A549 (cell line): ENCODE data around the gene KCNMA1. TPM values are rescaled to one million over a fixed set of nuclear protein-coding genes. Genes with fewer than 3 reads are reported as not detected.

ENCODE experiments used
- ATAC-seq, 2 experiments: fragments of 200-7000 bp in 1 of 2; fragments of >200 bp in 1 of 2; cut with Nextera tagmentation in 1 of 2; cut with Tn5 transposase in 1 of 2; 3 replicates each; pipeline versions ENCODE4 v1.8.0 to v1.9.1; 2018 to 2020; ENCODE audit warnings: mild to moderate bottlenecking in 1 of 2, moderate library complexity in 1 of 2
- CTCF ChIA-PET: fragments of 300-600 bp; sonication (Branson Sonifier 250); formaldehyde crosslinking; extraction: SDS; loops from one replicate; lab custom pipeline; 2021; ENCODE audit warnings: antibody characterized with exemption, inconsistent platforms; lab: Yijun Ruan, JAX
- POLR2A ChIA-PET: fragments of 350-600 bp; formaldehyde crosslinking; extraction: SDS; loops from one replicate; lab custom pipeline; 2021; ENCODE audit warnings: antibody characterized with exemption, inconsistent platforms; lab: Yijun Ruan, JAX
- DNase-seq, 2 experiments: peaks; one replicate each; pipeline versions ENCODE4 v3.0.0 to v3.0.0-alpha.2; 2011 to 2016; ENCODE audit warnings: low read depth in 1 of 2, low spot score in 1 of 2
- FAIRE-seq: peaks from 2 replicates; lab custom pipeline; 2011; peaks lifted over from hg19 to GRCh38; lab: Jason Lieb, UNC
- H3K27ac ChIP-seq, 2 experiments: fragments of >200 bp; sonication (Bioruptor Twin); formaldehyde crosslinking; 3 replicates each; pipeline ENCODE4 v1.5.1; 2016 to 2017
- H3K4me1 ChIP-seq: fragments of >200 bp; sonication (Bioruptor Twin); formaldehyde crosslinking; 3 replicates; pipeline ENCODE4 v1.6.1; 2016
- H3K4me2 ChIP-seq: fragments of >200 bp; sonication (Bioruptor Twin); formaldehyde crosslinking; 3 replicates; pipeline ENCODE4 v1.6.1; 2016
- H3K4me3 ChIP-seq: fragments of >200 bp; sonication (Bioruptor Twin); formaldehyde crosslinking; 3 replicates; pipeline ENCODE4 v1.5.1; 2016
- H3K9me3 ChIP-seq: fragments of >200 bp; sonication (Bioruptor Twin); formaldehyde crosslinking; 3 replicates; pipeline ENCODE4 v1.6.1; 2016
- BHLHE40 ChIP-seq: IDR thresholded peaks from 2 replicates; pipeline ENCODE4 v1.6.1; 2012; ENCODE audit warnings: low read depth, low read length, inconsistent platforms
- CBX2 ChIP-seq: fragments of 200-600 bp; sonication (generic); IDR thresholded peaks from 2 replicates; pipeline ENCODE4 v1.6.1; 2016; ENCODE audit warnings: low read depth, mild to moderate bottlenecking, borderline replicate concordance
- CEBPB ChIP-seq, 2 experiments: fragments of >200 bp in 1 of 2; sonication (Bioruptor Twin) in 1 of 2; formaldehyde crosslinking in 1 of 2; IDR thresholded peaks; 2 replicates each; pipeline ENCODE4 v1.6.1; 2012 to 2016
- CHD4 ChIP-seq: fragments of 200-600 bp; sonication (generic); IDR thresholded peaks from 2 replicates; pipeline ENCODE4 v1.6.1; 2016; ENCODE audit warnings: antibody characterized with exemption, mild to moderate bottlenecking, borderline replicate concordance
- FOSB ChIP-seq: fragments of 250-450 bp; sonication (Bioruptor Pico); IDR thresholded peaks from 2 replicates; pipeline ENCODE4 v1.5.0; 2020; ENCODE audit warnings: mild to moderate bottlenecking, moderate library complexity
- HEYL ChIP-seq: fragments of 250-450 bp; sonication (Bioruptor Pico); IDR thresholded peaks from 2 replicates; pipeline ENCODE4 v1.8.0; 2021; ENCODE audit warnings: mild to moderate bottlenecking, moderate library complexity
- HOXB13 ChIP-seq: fragments of 250-450 bp; sonication (Bioruptor Pico); IDR thresholded peaks from 2 replicates; pipeline ENCODE4 v1.5.0; 2020; ENCODE audit warnings: low read depth, mild to moderate bottlenecking, moderate library complexity
- HOXB5 ChIP-seq: fragments of 250-450 bp; sonication (Bioruptor Pico); IDR thresholded peaks from 2 replicates; pipeline ENCODE4 v1.5.0; 2020; ENCODE audit warnings: mild to moderate bottlenecking, moderate library complexity
- KDM1A ChIP-seq: fragments of 200-600 bp; sonication (generic); IDR thresholded peaks from 2 replicates; pipeline ENCODE4 v1.6.1; 2016; ENCODE audit warnings: low read depth, mild to moderate bottlenecking
- MAZ ChIP-seq: fragments of 150-350 bp; IDR thresholded peaks from 2 replicates; pipeline ENCODE4 v1.6.1; 2014; ENCODE audit warnings: antibody characterized with exemption, low read depth, low read length, borderline replicate concordance
- NFE2L2 ChIP-seq: fragments of 150-350 bp; conservative IDR thresholded peaks from 2 replicates; pipeline ENCODE4 v1.6.1; 2014; ENCODE audit warnings: low read length
- NR3C1 ChIP-seq: fragments of >200 bp; sonication (Bioruptor Twin); formaldehyde crosslinking; IDR thresholded peaks from 3 replicates; pipeline ENCODE4 v1.6.1; 2017
- PHF8 ChIP-seq: fragments of 200-600 bp; sonication (generic); IDR thresholded peaks from 2 replicates; pipeline ENCODE4 v1.6.1; 2016; ENCODE audit warnings: low read depth, mild to moderate bottlenecking, antibody characterized with exemption, moderate library complexity, borderline replicate concordance
- RAD21 ChIP-seq, 2 experiments: fragments of >200 bp in 1 of 2; sonication (Bioruptor Twin) in 1 of 2; formaldehyde crosslinking in 1 of 2; IDR thresholded peaks in 1 of 2; conservative IDR thresholded peaks in 1 of 2; 2 replicates in 1 of 2; 3 replicates in 1 of 2; pipeline ENCODE4 v1.6.1; 2012 to 2018; ENCODE audit warnings: inconsistent platforms in 1 of 2
- RCOR1 ChIP-seq: fragments of 150-350 bp; IDR thresholded peaks from 2 replicates; pipeline ENCODE4 v1.6.1; 2014; ENCODE audit warnings: antibody characterized with exemption, low read length, low read depth
- SREBF2 ChIP-seq: fragments of 450-650 bp; IDR thresholded peaks from 2 replicates; pipeline ENCODE4 v1.6.1; 2014; ENCODE audit warnings: mild to moderate bottlenecking, moderate library complexity
- ZC3H11A ChIP-seq: fragments of 450-650 bp; IDR thresholded peaks from 2 replicates; pipeline ENCODE4 v1.6.1; 2014; ENCODE audit warnings: antibody characterized with exemption, mild to moderate bottlenecking
- ZNF302 ChIP-seq: fragments of 250-450 bp; sonication (Bioruptor Pico); IDR thresholded peaks from 2 replicates; pipeline ENCODE4 v1.9.0; 2021; ENCODE audit warnings: inconsistent platforms, mild to moderate bottlenecking, moderate library complexity
- WGBS: methylation state at CpG from one replicate; pipeline ENCODE4 v1.1.6; 2017; ENCODE audit errors: missing lambda C conversion rate; 5-methylcytosine and 5-hydroxymethylcytosine counted together
- polyA plus RNA-seq, 4 experiments: library from polyadenylated mRNA; depleted of rRNA in 3 of 4; stranded (reverse); fragments of >200 nt; fragmentation: RNase III in 1 of 4; extraction: RNeasy Plus Mini Kit Qiagen cat#74134 plus additional on column Dnase treatment in 1 of 4; gene quantifications; 2 replicates in 3 of 4; 3 replicates in 1 of 4; pipeline ENCODE4 v1.2.3, GENCODE V29; 2011 to 2017
- TF ChIP-seq, protein P1 (sequence below): IDR thresholded peaks from 2 replicates; pipeline ENCODE4 v1.6.1; 2012; ENCODE audit warnings: low read depth, borderline replicate concordance
- TF ChIP-seq, protein P2 (sequence below): fragments of 450-650 bp; IDR thresholded peaks from 2 replicates; pipeline ENCODE4 v1.6.1; 2014; ENCODE audit warnings: antibody characterized with exemption
- TF ChIP-seq, protein P3 (sequence below): IDR thresholded peaks from 2 replicates; pipeline ENCODE4 v1.6.1; 2012
- TF ChIP-seq, protein P4 (sequence below): fragments of 150-350 bp; IDR thresholded peaks from 2 replicates; pipeline ENCODE4 v1.6.1; 2014; ENCODE audit warnings: low read depth, mild to moderate bottlenecking, low read length
- TF ChIP-seq, protein P5 (sequence below): fragments of 200-600 bp; sonication (generic); IDR thresholded peaks from 2 replicates; pipeline ENCODE4 v1.6.1; 2016; ENCODE audit warnings: antibody characterized with exemption, mild to moderate bottlenecking, moderate library complexity

The KCNMA1 gene
- polyA plus RNA-seq, 2 of the 4 experiments (the other 2 are of a cell fraction): 14.9 to 30.6 TPM

DNA sequence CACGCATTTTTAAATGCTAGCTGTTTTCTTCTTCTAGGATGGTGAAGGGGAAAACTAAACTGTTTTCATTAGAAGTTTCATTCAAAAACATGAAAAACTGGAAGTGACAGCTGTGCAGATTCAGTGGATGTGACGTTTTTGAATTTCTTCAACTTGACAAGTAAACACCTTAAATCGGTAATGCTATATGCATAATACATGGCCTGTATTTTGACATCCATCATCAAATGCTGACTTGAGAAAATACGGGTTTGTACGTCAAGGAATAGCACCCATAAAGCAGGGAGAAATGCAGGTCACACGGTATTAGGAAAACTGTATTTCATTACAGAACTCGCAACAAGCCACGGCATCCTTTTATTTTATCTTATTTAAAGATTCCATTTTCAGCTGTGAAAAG lies 720.5 kb downstream of the KCNMA1 start:
- no peak for TF ChIP-seq NR3C1
- TF ChIP-seq KDM1A: no peak
- no peak for TF ChIP-seq FOSB (CRISPR knock-in tag)
- no peak for TF ChIP-seq PHF8
- no peak for TF ChIP-seq HOXB5 (CRISPR knock-in tag)
- H3K9me3 ChIP-seq: no peaks in the 10 kb centered on the region
- H3K27ac ChIP-seq: no peak overlapping the region
- H3K4me1 ChIP-seq: no peaks in the 10 kb centered on the region
- H3K4me2 ChIP-seq: no peak overlapping the region
- DNase-seq: no peak
- ChIA-PET CTCF (no interaction called here), POLR2A (no interaction called here)
- ATAC-seq: no peak
- no peak for FAIRE-seq
- no peak overlapping the region for H3K4me3 ChIP-seq
- WGBS: 74% methylated on average over 8 of the region's 8 CpGs

DNA sequence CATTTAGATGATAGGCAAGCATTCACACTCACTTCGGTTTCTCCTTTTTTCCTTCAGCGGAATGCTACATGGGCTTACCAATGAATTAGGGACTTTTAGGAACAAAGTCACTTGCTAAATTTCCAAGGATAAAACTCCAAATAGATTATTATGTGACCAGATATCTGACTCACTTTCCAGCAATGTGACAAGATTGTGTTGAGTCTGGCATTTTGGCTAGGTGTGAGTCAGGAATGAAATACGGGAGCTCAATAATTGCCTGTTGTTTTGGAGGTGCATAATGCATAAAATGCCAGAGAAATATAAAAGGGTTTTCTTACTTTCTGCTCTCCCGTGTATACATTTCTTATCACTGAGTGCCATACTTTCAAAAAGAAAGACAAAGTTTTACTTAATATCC lies 721.1 kb downstream of the KCNMA1 start:
- H3K9me3 ChIP-seq: no peaks in the 10 kb centered on the region
- POLR2A ChIA-PET: no interaction called here
- no peaks in the 10 kb centered on the region for H3K4me1 ChIP-seq
- no peak overlapping the region for H3K4me2 ChIP-seq
- H3K4me3 ChIP-seq: no peak overlapping the region
- ATAC-seq (no peak), DNase-seq (no peak), FAIRE-seq (no peak)
- no peak overlapping the region for H3K27ac ChIP-seq
- CTCF ChIA-PET: no interaction called here
- WGBS: 74% methylated on average over 4 of the region's 4 CpGs
- TF ChIP-seq MAZ (no peak), BHLHE40 (no peak), CHD4 (no peak), RCOR1 (no peak), NFE2L2 (no peak), CBX2 (no peak), RAD21 (conservative IDR thresholded peaks at IDR 0.05 in 1 of 2, IDR thresholded peaks at IDR 0.05 in 1 of 2) (no peak), HOXB13 (no peak), NR3C1 (no peak), SREBF2 (no peak), CEBPB (IDR thresholded peaks at IDR 0.05) (no peak), ZNF302 (no peak), ZC3H11A (no peak), HEYL (CRISPR knock-in tag) (no peak), HOXB5 (CRISPR knock-in tag) (no peak)
- TF ChIP-seq, protein P1, sequence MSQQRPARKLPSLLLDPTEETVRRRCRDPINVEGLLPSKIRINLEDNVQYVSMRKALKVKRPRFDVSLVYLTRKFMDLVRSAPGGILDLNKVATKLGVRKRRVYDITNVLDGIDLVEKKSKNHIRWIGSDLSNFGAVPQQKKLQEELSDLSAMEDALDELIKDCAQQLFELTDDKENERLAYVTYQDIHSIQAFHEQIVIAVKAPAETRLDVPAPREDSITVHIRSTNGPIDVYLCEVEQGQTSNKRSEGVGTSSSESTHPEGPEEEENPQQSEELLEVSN: no peak
- TF ChIP-seq, protein P2, sequence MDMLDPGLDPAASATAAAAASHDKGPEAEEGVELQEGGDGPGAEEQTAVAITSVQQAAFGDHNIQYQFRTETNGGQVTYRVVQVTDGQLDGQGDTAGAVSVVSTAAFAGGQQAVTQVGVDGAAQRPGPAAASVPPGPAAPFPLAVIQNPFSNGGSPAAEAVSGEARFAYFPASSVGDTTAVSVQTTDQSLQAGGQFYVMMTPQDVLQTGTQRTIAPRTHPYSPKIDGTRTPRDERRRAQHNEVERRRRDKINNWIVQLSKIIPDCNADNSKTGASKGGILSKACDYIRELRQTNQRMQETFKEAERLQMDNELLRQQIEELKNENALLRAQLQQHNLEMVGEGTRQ: no peak
- TF ChIP-seq, protein P3, sequence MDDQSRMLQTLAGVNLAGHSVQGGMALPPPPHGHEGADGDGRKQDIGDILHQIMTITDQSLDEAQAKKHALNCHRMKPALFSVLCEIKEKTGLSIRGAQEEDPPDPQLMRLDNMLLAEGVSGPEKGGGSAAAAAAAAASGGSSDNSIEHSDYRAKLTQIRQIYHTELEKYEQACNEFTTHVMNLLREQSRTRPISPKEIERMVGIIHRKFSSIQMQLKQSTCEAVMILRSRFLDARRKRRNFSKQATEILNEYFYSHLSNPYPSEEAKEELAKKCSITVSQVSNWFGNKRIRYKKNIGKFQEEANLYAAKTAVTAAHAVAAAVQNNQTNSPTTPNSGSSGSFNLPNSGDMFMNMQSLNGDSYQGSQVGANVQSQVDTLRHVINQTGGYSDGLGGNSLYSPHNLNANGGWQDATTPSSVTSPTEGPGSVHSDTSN: no peak
- TF ChIP-seq, protein P4, sequence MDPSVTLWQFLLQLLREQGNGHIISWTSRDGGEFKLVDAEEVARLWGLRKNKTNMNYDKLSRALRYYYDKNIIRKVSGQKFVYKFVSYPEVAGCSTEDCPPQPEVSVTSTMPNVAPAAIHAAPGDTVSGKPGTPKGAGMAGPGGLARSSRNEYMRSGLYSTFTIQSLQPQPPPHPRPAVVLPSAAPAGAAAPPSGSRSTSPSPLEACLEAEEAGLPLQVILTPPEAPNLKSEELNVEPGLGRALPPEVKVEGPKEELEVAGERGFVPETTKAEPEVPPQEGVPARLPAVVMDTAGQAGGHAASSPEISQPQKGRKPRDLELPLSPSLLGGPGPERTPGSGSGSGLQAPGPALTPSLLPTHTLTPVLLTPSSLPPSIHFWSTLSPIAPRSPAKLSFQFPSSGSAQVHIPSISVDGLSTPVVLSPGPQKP: no peak
- TF ChIP-seq, protein P5, sequence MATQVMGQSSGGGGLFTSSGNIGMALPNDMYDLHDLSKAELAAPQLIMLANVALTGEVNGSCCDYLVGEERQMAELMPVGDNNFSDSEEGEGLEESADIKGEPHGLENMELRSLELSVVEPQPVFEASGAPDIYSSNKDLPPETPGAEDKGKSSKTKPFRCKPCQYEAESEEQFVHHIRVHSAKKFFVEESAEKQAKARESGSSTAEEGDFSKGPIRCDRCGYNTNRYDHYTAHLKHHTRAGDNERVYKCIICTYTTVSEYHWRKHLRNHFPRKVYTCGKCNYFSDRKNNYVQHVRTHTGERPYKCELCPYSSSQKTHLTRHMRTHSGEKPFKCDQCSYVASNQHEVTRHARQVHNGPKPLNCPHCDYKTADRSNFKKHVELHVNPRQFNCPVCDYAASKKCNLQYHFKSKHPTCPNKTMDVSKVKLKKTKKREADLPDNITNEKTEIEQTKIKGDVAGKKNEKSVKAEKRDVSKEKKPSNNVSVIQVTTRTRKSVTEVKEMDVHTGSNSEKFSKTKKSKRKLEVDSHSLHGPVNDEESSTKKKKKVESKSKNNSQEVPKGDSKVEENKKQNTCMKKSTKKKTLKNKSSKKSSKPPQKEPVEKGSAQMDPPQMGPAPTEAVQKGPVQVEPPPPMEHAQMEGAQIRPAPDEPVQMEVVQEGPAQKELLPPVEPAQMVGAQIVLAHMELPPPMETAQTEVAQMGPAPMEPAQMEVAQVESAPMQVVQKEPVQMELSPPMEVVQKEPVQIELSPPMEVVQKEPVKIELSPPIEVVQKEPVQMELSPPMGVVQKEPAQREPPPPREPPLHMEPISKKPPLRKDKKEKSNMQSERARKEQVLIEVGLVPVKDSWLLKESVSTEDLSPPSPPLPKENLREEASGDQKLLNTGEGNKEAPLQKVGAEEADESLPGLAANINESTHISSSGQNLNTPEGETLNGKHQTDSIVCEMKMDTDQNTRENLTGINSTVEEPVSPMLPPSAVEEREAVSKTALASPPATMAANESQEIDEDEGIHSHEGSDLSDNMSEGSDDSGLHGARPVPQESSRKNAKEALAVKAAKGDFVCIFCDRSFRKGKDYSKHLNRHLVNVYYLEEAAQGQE: no peak
